Measurements from ENCODE around the gene ALDH4A1.
"Not testable (repeated sequence)": the region's sequence is repeated elsewhere in the genome, so short reads cannot be mapped to it uniquely, and the experiment has no call there.

Gene ALDH4A1

DNA sequence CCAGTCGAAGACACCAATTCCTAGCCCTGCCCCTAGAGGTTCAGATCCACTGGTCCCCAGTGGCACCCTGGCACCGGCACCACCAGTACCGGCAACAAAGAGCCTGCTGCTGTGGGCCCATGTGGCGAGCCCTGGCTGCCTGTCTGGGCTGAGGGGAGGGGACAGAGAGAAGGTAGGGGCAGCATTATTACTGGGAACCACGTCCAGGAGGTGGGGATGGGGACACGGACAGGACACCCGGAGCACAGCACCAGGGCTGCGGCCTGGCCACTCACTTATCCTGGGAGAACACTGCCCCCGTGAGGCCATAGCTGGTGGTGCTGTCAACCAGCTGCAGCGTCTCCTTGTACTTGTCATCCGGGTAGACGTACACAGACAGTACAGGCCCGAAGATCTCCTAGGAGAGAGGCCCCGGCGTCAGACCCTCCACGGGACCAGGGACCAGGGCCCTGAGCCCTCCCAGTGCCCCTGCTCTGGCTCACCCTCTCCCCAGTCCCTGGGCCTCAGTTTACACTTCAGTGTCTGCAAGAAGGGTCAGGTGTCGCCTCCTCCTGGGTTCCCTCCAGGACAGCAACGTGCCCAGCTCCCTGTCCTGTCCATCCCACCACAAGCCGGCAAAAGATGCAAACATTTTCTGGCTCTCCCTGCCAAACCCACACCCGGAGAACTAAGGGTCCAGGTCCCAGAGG, 27.1 kb downstream of the ALDH4A1 start:
- DNase-seq (ENCODE audit: low spot score): peak; percentile 91

GRCh38 chr1:18874600-18874999, 27.8 kb downstream of the ALDH4A1 start:
- no peak for DNase-seq (ENCODE audit: low spot score)

DNA sequence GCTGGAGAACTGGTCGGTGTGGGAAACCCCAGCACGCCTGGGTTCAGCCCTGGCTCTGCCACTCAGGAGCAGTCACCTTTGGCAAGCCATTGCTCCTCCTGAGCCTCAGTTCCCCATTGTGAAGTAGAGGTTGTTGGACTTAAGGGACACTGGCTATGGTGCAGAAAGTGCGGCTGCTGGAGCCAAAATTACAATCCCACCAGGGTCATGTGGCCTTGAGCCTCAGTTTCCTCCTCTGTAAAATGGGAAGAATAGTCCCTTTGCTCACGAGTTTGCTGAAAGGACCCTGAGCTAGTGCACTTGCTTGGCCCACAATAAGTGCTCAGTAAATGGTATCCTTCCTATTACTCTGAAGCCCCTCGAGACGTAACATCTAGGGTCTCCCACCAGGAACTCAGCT, 28.3 kb downstream of the ALDH4A1 start:
- DNase-seq (ENCODE audit: low spot score): no peak

- no peak for DNase-seq (ENCODE audit: low spot score)
These were observed 30.2 kb downstream of the ALDH4A1 start for GRCh38 chr1:18872071-18872611.

DNA sequence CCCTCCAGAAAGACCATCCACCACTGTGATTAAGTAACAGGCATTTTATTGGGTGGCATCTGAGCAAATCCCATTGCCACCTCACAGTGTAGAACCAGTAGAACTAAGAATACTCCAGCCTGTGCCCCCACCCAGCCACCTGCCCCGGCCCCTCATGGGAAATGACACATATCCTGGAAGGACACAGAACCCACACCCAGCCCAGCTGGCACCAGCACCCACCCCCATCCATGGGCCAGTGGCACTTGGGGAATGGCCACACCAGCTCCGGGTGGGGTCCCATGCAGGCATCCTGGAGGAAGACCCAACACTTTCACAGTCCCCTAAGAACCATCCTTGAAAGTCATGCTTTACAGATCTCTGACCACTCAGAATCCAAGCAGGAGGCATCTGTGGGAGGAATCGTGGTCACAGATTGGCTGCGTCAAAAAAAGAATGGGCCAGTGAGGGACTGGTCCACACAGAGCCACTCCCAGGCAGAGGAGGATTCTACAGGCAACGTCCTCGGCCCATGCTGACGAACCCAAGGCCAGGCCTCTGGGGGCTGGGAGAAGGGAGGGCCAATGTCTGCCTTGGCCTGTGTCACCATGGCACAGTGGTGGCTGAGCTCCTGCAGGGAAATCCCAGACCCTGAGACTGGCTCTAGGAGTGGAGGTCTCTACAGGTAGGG, 30.8 kb downstream of the ALDH4A1 start:
- DNase-seq (ENCODE audit: low spot score): no peak

DNA sequence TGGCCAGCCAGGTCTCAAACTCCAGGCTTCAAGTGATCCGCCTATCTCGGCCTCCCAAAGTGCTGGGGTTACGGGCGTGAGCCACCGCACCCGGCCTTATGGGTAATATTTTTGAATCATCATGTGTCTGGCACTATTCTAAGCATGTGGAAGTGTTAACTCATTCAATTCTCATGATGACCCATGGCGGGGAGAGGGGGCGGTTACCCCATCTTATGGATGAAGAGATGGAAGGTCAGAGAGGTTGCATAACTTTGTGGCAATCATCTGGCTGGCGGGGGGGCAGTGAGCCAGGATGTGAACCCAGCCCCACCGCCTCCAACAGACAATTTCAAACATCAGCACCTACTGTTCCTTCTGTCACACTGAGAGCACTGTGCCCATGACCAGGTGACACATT, 31.4 kb downstream of the ALDH4A1 start:
- DNase-seq (ENCODE audit: low spot score): no peak

- not testable (repeated sequence) for DNase-seq (ENCODE audit: low spot score)
These were observed 31.8 kb downstream of the ALDH4A1 start for GRCh38 chr1:18870595-18870865.

DNA sequence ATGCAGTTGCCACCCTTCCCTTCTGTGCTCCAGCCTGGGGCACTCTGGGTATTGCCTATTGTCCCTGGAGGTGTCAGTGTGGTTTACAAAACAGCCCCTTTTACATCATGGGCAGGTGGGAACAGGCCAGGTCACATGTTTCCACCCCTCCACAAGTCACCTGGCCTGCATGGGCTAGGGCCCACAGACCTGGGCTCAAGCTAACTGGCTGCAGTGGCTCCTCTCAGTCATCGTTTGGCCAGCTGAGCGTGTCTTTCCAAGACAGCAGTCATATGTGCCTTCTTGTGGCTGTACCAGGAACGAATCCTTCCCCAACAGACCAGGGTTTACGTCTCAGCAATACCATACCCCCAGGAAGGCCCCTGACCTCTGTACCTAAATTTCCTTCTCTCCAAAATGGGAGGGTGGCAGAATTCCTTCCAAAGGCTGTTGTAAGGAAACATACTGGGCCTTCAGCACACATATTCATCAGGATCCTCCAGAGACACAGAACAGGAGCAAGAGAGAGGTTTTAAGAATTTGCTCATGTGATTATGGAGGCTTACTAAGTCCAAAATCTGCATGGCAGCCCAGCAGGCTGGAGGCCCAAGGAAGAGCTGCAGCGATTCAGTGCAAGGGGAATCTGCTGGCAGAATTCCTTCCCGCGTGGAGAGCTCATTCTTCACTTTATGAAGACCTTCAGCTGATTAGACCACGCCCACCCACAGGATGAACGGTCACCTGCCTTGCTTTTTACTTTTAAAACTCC, 32.3 kb downstream of the ALDH4A1 start:
- no peak for DNase-seq (ENCODE audit: low spot score)

- no peak for DNase-seq (ENCODE audit: low spot score)
These were observed 33.4 kb downstream of the ALDH4A1 start for GRCh38 chr1:18868801-18869424.

- DNase-seq (ENCODE audit: low spot score): no peak
These were observed 34.0 kb downstream of the ALDH4A1 start for GRCh38 chr1:18868354-18868753.

GRCh38 chr1:18866846-18867245, 35.5 kb downstream of the ALDH4A1 start:
- no peak for DNase-seq (ENCODE audit: low spot score)

DNA sequence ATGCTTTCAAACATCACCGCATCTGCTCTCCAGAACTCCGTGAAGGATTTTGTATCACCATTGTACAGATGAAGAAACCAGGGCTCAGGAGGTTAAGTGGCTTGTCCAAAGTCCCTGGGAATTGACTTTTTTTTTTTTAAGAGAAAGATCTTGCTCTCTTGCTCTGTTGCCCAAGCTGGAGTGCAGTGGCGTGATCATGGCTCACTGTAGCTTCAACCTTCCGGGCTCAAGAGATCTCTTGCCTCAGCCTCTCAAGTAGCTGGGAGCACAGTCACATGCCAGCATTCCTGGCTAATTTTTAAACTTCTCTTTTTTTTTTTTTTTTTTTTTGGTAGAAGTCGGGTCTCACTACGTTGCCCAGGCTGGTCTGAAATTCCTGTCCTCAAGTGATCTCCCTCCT, 36.0 kb downstream of the ALDH4A1 start:
- no peak for DNase-seq (ENCODE audit: low spot score)

DNA sequence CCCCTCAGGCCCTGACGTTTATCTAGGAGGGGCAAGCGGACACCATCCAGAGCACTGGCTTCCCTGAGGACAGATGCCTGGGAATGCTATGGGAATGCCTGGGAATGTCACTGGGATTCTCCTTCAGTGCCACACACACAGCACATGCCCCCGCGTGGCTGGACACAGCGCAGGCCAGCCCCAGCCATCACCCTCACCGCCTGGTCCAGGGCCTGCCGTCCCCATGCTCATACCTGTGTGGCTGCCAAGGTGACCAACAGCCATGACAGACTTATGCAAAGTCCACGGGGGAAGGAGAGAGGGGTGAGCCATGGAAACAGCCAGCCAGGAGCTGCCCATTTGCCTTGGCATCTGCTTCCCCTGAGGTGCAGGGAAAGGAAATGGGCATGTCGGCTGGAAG, 37.2 kb downstream of the ALDH4A1 start:
- no peak for DNase-seq (ENCODE audit: low spot score)

DNA sequence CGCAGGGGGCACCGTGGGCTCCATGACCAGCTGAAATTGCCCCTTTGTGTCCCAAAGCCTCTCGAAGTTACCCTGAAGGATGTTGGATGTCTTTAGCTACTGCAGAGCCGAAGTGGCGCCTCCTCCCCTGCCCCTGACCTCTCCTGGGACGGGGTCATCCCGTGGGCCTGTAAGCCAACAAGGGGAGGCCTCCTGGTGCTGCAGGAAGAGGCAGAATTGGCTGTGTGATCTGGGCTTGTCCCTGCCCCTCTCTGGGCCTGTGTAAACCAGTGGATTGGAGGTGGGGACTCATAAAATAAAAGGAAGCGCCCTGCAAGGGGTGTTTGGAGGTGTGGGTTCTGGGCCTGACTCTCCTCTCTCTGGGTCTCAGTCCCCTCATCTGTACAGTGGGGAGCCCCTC, 40.8 kb downstream of the ALDH4A1 start:
- no peak for DNase-seq (ENCODE audit: low spot score)

- no peak for DNase-seq (ENCODE audit: low spot score)
These were observed 41.3 kb downstream of the ALDH4A1 start for GRCh38 chr1:18861082-18861481.

DNA sequence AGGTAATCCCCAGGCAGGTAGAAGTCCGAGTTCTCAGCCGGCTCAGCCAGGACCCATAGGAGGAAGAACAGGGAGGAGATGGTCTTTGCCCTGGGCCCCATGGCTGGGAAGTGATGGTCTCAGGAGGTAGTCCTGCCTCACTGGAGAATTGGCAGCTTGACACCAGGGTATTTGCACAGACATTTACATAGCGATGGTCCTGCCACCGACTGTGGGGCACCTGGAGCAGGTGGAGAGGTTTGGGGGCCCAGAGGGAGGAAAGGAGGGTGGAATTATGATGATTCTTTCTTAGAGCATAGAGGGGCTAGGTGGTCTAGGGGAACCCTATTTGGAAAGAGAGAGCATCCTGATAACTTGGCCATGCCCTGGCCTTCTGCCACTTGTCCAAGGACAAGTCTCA, 42.8 kb downstream of the ALDH4A1 start, which contains the start of gene TAS1R2:
TAS1R2 (minus strand) TSS at position 101 of the 400 bp plus-strand sequence; CDS start at position 101, 0 bp downstream.
- DNase-seq (ENCODE audit: low spot score): no peak

- no peak for DNase-seq (ENCODE audit: low spot score)
These were observed 44.2 kb downstream of the ALDH4A1 start for GRCh38 chr1:18858070-18858688.

GRCh38 chr1:18856435-18856834, 45.9 kb downstream of the ALDH4A1 start:
- DNase-seq (ENCODE audit: low spot score): no peak

GRCh38 chr1:18855573-18855972, 46.8 kb downstream of the ALDH4A1 start:
- DNase-seq (ENCODE audit: low spot score): no peak

DNA sequence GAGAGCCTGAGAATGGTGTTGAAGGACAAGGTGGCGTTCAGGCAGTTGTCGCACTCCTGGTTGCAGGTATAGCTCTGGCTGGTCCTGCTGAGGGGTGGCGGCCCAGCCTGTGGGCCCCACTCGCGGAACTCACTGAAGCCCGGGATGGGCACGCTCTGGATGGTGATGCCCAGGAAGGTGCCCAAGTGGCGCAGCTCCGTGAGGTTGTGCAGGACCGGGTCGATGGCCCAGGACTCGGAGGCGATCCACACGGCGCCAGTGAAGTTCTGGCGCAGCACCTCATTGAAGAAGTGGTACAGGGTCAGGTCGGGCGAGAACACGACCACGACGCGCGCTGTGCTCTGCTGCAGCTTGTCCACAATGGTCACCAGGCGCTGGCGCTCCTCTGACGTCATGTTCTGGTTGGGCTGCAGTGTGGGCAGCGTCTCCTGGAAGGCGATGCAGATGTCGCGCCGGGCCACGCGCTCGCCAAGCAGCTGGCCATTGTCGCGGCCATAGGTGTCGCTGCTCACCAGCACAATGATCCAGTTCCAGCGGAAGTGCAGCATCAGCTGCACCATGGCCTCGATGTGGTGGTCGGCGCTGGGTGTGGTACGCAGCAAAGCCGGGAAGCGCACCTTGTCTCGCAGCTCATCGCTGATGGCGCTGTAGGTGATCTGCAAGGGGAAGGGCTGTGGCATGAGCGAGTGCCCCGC, 47.9 kb downstream of the ALDH4A1 start:
- no peak for DNase-seq (ENCODE audit: low spot score)

DNA sequence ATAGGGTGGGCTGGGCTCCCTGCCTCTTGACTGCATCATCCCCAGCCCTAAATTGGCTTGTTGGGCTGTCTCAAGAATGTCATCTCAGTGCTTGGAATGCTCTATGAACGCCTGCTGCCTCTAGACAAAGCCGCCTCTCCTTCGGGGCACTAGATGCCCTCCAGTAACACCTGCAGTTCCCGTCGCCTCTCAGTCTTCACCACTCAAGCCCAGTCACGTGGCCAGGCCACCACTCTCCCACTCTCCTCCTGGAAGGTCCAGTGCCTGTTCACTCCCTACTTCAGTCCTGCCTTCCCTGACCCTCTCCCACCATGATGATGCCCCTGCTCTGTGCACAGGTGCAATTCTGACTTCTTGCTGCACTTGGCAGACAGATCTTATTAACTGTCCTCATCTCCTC, 49.9 kb downstream of the ALDH4A1 start:
- no peak for DNase-seq (ENCODE audit: low spot score)
